HUES48 (cell line): ENCODE measurements around the gene FADS2.
A peak's percentile ranks its signal among the peaks of the same experiment; 100 is the strongest.

Experiments used
- H3K27ac ChIP-seq: one replicate; pipeline ENCODE4 v1.7.0; 2013; ENCODE audit warnings: low read depth, low read length, inconsistent platforms
- H3K27me3 ChIP-seq: 2 replicates; pipeline ENCODE4 v1.6.1; 2013; ENCODE audit warnings: mild to moderate bottlenecking, low read length; ENCODE audit not compliant: control insufficient read depth, insufficient read depth
- H3K36me3 ChIP-seq: 2 replicates; pipeline ENCODE4 v1.6.1; 2013; ENCODE audit warnings: low read length; ENCODE audit not compliant: control insufficient read depth, insufficient read depth
- H3K4me1 ChIP-seq: 2 replicates; pipeline ENCODE4 v1.6.1; 2013; ENCODE audit warnings: mild to moderate bottlenecking, low read length; ENCODE audit not compliant: control insufficient read depth, insufficient read depth
- H3K4me3 ChIP-seq: 2 replicates; pipeline ENCODE4 v1.5.1; 2013; ENCODE audit warnings: mild to moderate bottlenecking, low read depth, low read length
- H3K9ac ChIP-seq: 2 replicates; pipeline ENCODE4 v1.6.1; 2013; ENCODE audit warnings: mild to moderate bottlenecking, low read depth, low read length, moderate library complexity
- H3K9me3 ChIP-seq: 2 replicates; pipeline ENCODE4 v1.6.1; 2013; ENCODE audit warnings: low read length; ENCODE audit not compliant: control insufficient read depth, insufficient read depth

The FADS2 gene

GRCh38 chr11:61866231-61866957, 38.3 kb downstream of the FADS2 start:
- Histone ChIP-seq H3K27me3 (peaks cover 2% of the 10 kb centered on the region; the same call in 1 of the 2 replicates), H3K9me3 (no peaks in the 10 kb centered on the region), H3K4me1 (peaks cover 4% of the 10 kb centered on the region; the same call in 1 of the 2 replicates), H3K36me3 (peaks cover 49% of the 10 kb centered on the region), H3K27ac (no peak overlapping the region), H3K9ac (no peak overlapping the region), H3K4me3 (no peak overlapping the region)

- Histone ChIP-seq H3K36me3 (peaks cover 44% of the 10 kb centered on the region), H3K4me1 (peaks cover 4% of the 10 kb centered on the region; the same call in 1 of the 2 replicates), H3K27me3 (peaks cover 6% of the 10 kb centered on the region), H3K9ac (no peak overlapping the region), H3K4me3 (no peak overlapping the region), H3K27ac (no peak overlapping the region), H3K9me3 (no peaks in the 10 kb centered on the region)
Observed at GRCh38 chr11:61866958-61867343, 38.9 kb downstream of the FADS2 start.

- Histone ChIP-seq H3K9me3 (no peaks in the 10 kb centered on the region), H3K27me3 (peaks cover 8% of the 10 kb centered on the region), H3K36me3 (peaks cover 29% of the 10 kb centered on the region), H3K27ac (no peak overlapping the region), H3K4me3 (no peak overlapping the region), H3K4me1 (peaks cover 4% of the 10 kb centered on the region; the same call in 1 of the 2 replicates), H3K9ac (no peak overlapping the region)
Observed at GRCh38 chr11:61868571-61869428, 40.7 kb downstream of the FADS2 start.

- no peaks in the 10 kb centered on the region for H3K9me3 ChIP-seq
- peaks cover 4% of the 10 kb centered on the region; the same call in 1 of the 2 replicates for H3K4me1 ChIP-seq
- peaks cover 23% of the 10 kb centered on the region for H3K36me3 ChIP-seq
- H3K4me3 ChIP-seq: no peak overlapping the region
- H3K9ac ChIP-seq: no peak overlapping the region
- H3K27me3 ChIP-seq: peaks cover 8% of the 10 kb centered on the region
- H3K27ac ChIP-seq: no peak overlapping the region
Observed at GRCh38 chr11:61869429-61869707, 41.3 kb downstream of the FADS2 start.

- Histone ChIP-seq H3K27ac (no peak overlapping the region), H3K36me3 (peaks cover 18% of the 10 kb centered on the region)
Observed at GRCh38 chr11:61869708-61870451, 41.8 kb downstream of the FADS2 start.

GRCh38 chr11:61870541-61871031, 42.5 kb downstream of the FADS2 start:
- peaks cover 11% of the 10 kb centered on the region for H3K36me3 ChIP-seq
- H3K9me3 ChIP-seq: no peaks in the 10 kb centered on the region
- no peak overlapping the region for H3K4me3 ChIP-seq
- H3K27ac ChIP-seq: no peak overlapping the region
- peaks cover 8% of the 10 kb centered on the region for H3K27me3 ChIP-seq
- H3K9ac ChIP-seq: no peak overlapping the region
- H3K4me1 ChIP-seq: peaks cover 4% of the 10 kb centered on the region

More at GRCh38 chr11:61869708-61870451, 41.8 kb downstream of the FADS2 start:
- Histone ChIP-seq H3K9ac (no peak overlapping the region), H3K4me3 (no peak overlapping the region), H3K27me3 (peaks cover 8% of the 10 kb centered on the region), H3K9me3 (no peaks in the 10 kb centered on the region), H3K4me1 (peaks cover 4% of the 10 kb centered on the region)

GRCh38 chr11:61871158-61871597, 43.1 kb downstream of the FADS2 start:
- no peak overlapping the region for H3K9ac ChIP-seq
- no peaks in the 10 kb centered on the region for H3K9me3 ChIP-seq
- peaks cover 5% of the 10 kb centered on the region for H3K36me3 ChIP-seq
- peaks cover 4% of the 10 kb centered on the region for H3K4me1 ChIP-seq
- H3K27ac ChIP-seq: no peak overlapping the region
- peak overlapping the region; percentile 30; the same call in 1 of the 2 replicates for H3K4me3 ChIP-seq
- peaks cover 8% of the 10 kb centered on the region for H3K27me3 ChIP-seq

GRCh38 chr11:61872935-61873565, 45.0 kb downstream of the FADS2 start:
- Histone ChIP-seq H3K27ac (no peak overlapping the region), H3K9ac (no peak overlapping the region), H3K27me3 (peaks cover 8% of the 10 kb centered on the region), H3K4me1 (peaks cover 4% of the 10 kb centered on the region), H3K36me3 (no peaks in the 10 kb centered on the region), H3K4me3 (no peak overlapping the region), H3K9me3 (no peaks in the 10 kb centered on the region)

GRCh38 chr11:61873588-61874376, 45.7 kb downstream of the FADS2 start:
- peaks cover 4% of the 10 kb centered on the region for H3K4me1 ChIP-seq

GRCh38 chr11:61874377-61874809, 46.3 kb downstream of the FADS2 start:
- H3K36me3 ChIP-seq: peaks cover 7% of the 10 kb centered on the region; the same call in 1 of the 2 replicates
- no peak overlapping the region for H3K27ac ChIP-seq
- no peak overlapping the region for H3K4me3 ChIP-seq
- H3K4me1 ChIP-seq: peaks cover 4% of the 10 kb centered on the region
- peaks cover 8% of the 10 kb centered on the region for H3K27me3 ChIP-seq
- no peak overlapping the region for H3K9ac ChIP-seq
- H3K9me3 ChIP-seq: no peaks in the 10 kb centered on the region

More at GRCh38 chr11:61873588-61874376, 45.7 kb downstream of the FADS2 start:
- no peak overlapping the region for H3K9ac ChIP-seq
- no peaks in the 10 kb centered on the region for H3K9me3 ChIP-seq
- 0 out of 2 replicates have a peak, but pooled peaks cover 3% of the 10 kb centered on the region for H3K36me3 ChIP-seq
- H3K27ac ChIP-seq: no peak overlapping the region
- no peak overlapping the region for H3K4me3 ChIP-seq
- peaks cover 8% of the 10 kb centered on the region for H3K27me3 ChIP-seq
